SKM-1 (cell line): ENCODE data around the gene MB.

Experiments
- DNase-seq: peaks from one replicate; lab custom pipeline; 2025; ENCODE audit not compliant: unreplicated experiment; lab: John Stamatoyannopoulos, UW

MB gene

GRCh38 chr22:35618427-35619223, 1.5 kb upstream of the MB start:
- DNase-seq: no peak

- no peak for DNase-seq
Measured at GRCh38 chr22:35616043-35616442, 1.1 kb downstream of the MB start.

GRCh38 chr22:35615156-35615555, 2.0 kb downstream of the MB start:
- DNase-seq: no peak

GRCh38 chr22:35614404-35614803, 2.7 kb downstream of the MB start:
- no peak for DNase-seq

- no peak for DNase-seq
Measured at GRCh38 chr22:35612903-35613302, 4.2 kb downstream of the MB start.

- no peak for DNase-seq
Measured at GRCh38 chr22:35611891-35612576, 5.1 kb downstream of the MB start.

GRCh38 chr22:35611200-35611890, 5.8 kb downstream of the MB start:
- no peak for DNase-seq

GRCh38 chr22:35610741-35611140, 6.4 kb downstream of the MB start:
- no peak for DNase-seq

GRCh38 chr22:35609761-35610160, 7.4 kb downstream of the MB start:
- no peak for DNase-seq

GRCh38 chr22:35609261-35609660, 7.9 kb downstream of the MB start:
- DNase-seq: no peak

- DNase-seq: no peak
Measured at GRCh38 chr22:35608088-35608487, 9.0 kb downstream of the MB start.

GRCh38 chr22:35606916-35607315, 10.2 kb downstream of the MB start:
- DNase-seq: no peak

GRCh38 chr22:35605851-35606481, 11.2 kb downstream of the MB start:
- DNase-seq: no peak

GRCh38 chr22:35605369-35605680, 11.8 kb downstream of the MB start:
- no peak for DNase-seq

- no peak for DNase-seq
Measured at GRCh38 chr22:35604621-35605368, 12.3 kb downstream of the MB start.

- DNase-seq: peak; percentile 93
Measured at GRCh38 chr22:35601743-35602615, 15.2 kb downstream of the MB start.

- DNase-seq: no peak
Measured at GRCh38 chr22:35601013-35601580, 16.0 kb downstream of the MB start.

GRCh38 chr22:35600476-35600875, 16.7 kb downstream of the MB start:
- no peak for DNase-seq

- no peak for DNase-seq
Measured at GRCh38 chr22:35599364-35599763, 17.8 kb downstream of the MB start.

- DNase-seq: no peak
Measured at GRCh38 chr22:35598396-35598710, 18.8 kb downstream of the MB start.
